Brain microvascular endothelial cell (primary cell): Measurements from ENCODE around the gene LAP3.

Experiments
- DNase-seq: peaks from one replicate; pipeline ENCODE4 v3.0.0-alpha.2; 2020
- H3K27ac ChIP-seq: fragments of 250-450 bp; sonication (Bioruptor Pico); 2 replicates; pipeline ENCODE4 v1.5.1; 2020; ENCODE audit warnings: mild to moderate bottlenecking, moderate library complexity
- H3K27me3 ChIP-seq: fragments of 250-450 bp; sonication (Bioruptor Pico); replicated peaks from 2 replicates; pipeline ENCODE4 v1.5.1; 2020; ENCODE audit warnings: mild to moderate bottlenecking
- H3K36me3 ChIP-seq: fragments of 250-450 bp; sonication (Bioruptor Pico); replicated peaks from 2 replicates; pipeline ENCODE4 v1.5.1; 2020; ENCODE audit warnings: mild to moderate bottlenecking
- H3K4me3 ChIP-seq: 2 replicates; pipeline ENCODE4 v1.5.1; 2011; ENCODE audit warnings: low read depth, mild to moderate bottlenecking, control low read depth, low read length, moderate library complexity
- CTCF ChIP-seq: IDR thresholded peaks from 2 replicates; pipeline ENCODE4 v1.5.1; 2011; ENCODE audit warnings: low read depth, mild to moderate bottlenecking, moderate library complexity, low read length, control low read depth, inconsistent platforms; ENCODE audit errors: missing control alignments
- in situ Hi-C: cut with HindIII; loops from 2 replicates; pipeline ENCODE4 v1.10.0; 2017; ENCODE audit warnings: low sequenced_read_pairs, low pct_ligation_motif_present

LAP3 gene

GRCh38 chr4:17576932-17577664 lies at the start of gene LAP3:
Gene LAP3 (plus strand): TSS chr4:17577198. CDS start chr4:17577466, 268 bp downstream.
- H3K4me3 ChIP-seq = peak within 1 kb of the TSS; percentile 76
- peak; percentile 96 for DNase-seq
- no peaks in the 10 kb centered on the region for H3K27me3 ChIP-seq
- TF ChIP-seq CTCF = no peak
- H3K27ac ChIP-seq = peak within 1 kb of the TSS; percentile 71
- H3K36me3 ChIP-seq = peaks cover 5% of the 10 kb centered on the region
- in situ Hi-C loops = no loop called here

- no peak for DNase-seq
- Histone ChIP-seq H3K27ac (no peak overlapping the region), H3K36me3 (no peaks in the 10 kb centered on the region), H3K4me3 (no peak overlapping the region), H3K27me3 (no peaks in the 10 kb centered on the region)
- in situ Hi-C loops = no loop called here
- no peak for TF ChIP-seq CTCF
Observed at GRCh38 chr4:17528551-17529165, 48.3 kb upstream of the LAP3 start.

DNA sequence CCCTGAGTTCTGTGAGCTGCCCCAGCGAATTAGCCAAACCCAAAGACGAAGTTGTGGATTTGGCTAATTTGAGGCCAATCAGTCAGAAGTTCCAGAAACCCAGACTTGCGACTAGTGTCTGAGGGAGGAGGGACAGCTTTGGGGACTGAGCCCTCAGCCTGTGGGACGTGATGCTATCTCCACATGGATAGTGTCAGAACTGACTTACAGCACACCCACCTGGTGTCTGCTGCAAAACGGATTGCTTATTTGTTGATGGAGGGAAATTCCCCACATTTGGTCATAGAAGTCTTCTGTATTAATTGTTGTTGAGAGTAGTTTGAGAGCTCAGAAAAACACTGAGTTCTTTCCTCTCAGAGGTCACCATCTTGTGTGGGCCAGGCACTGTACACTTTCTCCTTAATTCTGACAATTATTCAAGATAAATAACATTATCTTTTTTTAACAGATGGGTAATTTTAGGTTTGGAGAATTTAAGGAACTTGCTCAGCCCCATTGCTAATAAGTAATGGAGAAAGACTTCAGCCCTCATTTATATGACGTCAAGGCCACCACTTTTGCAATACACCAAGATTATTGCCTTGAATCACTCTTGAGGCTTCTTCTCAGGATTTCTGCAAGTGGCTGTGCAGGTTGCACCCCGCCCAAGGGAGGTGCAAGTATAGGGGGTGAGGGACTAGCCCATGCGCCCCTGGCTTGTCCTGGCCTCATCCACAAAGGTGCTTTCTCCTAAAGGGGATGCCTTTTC lies 45.3 kb upstream of the LAP3 start:
- Histone ChIP-seq H3K27ac (no peak overlapping the region), H3K27me3 (no peaks in the 10 kb centered on the region), H3K4me3 (no peak overlapping the region), H3K36me3 (no peaks in the 10 kb centered on the region)
- in situ Hi-C loops = no loop called here
- no peak for TF ChIP-seq CTCF
- no peak for DNase-seq

GRCh38 chr4:17534705-17535104 lies 42.3 kb upstream of the LAP3 start:
- no peak for TF ChIP-seq CTCF

DNA sequence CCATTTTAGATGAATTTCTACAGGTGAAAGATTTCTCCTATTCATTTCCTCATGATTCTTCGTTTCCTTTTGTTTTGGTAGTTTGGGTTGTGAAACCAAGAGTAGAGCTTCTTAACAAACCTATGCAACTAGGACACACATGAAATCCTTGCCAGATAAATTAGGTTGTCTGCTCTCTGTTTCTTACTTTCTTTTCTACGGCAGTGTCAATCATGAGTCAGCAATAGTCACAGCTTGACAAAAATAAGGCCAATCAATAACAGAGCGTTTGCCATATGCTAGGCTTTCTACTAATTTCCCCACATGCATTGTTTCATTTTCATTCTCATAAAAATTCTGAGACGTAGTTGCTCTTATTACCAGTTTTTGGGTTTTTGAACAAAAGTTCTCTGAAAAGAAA lies 41.8 kb upstream of the LAP3 start:
- DNase-seq = no peak
- Histone ChIP-seq H3K27me3 (no peaks in the 10 kb centered on the region), H3K4me3 (no peak overlapping the region), H3K27ac (no peak overlapping the region), H3K36me3 (no peaks in the 10 kb centered on the region)
- in situ Hi-C loops = no loop called here
- no peak for TF ChIP-seq CTCF

More at GRCh38 chr4:17534705-17535104, 42.3 kb upstream of the LAP3 start:
- no peaks in the 10 kb centered on the region for H3K27me3 ChIP-seq
- H3K4me3 ChIP-seq = no peak overlapping the region
- DNase-seq = no peak
- H3K27ac ChIP-seq = no peak overlapping the region
- in situ Hi-C loops = no loop called here
- no peaks in the 10 kb centered on the region for H3K36me3 ChIP-seq
